Brain microvascular endothelial cell (primary cell): Measurements from ENCODE around the gene SMARCC1.

Source experiments
- DNase-seq: peaks from one replicate; pipeline ENCODE4 v3.0.0-alpha.2; 2020
- H3K27ac ChIP-seq: fragments of 250-450 bp; sonication (Bioruptor Pico); 2 replicates; pipeline ENCODE4 v1.5.1; 2020; ENCODE audit warnings: mild to moderate bottlenecking, moderate library complexity
- H3K27me3 ChIP-seq: fragments of 250-450 bp; sonication (Bioruptor Pico); replicated peaks from 2 replicates; pipeline ENCODE4 v1.5.1; 2020; ENCODE audit warnings: mild to moderate bottlenecking
- H3K36me3 ChIP-seq: fragments of 250-450 bp; sonication (Bioruptor Pico); replicated peaks from 2 replicates; pipeline ENCODE4 v1.5.1; 2020; ENCODE audit warnings: mild to moderate bottlenecking
- H3K4me3 ChIP-seq: 2 replicates; pipeline ENCODE4 v1.5.1; 2011; ENCODE audit warnings: low read depth, mild to moderate bottlenecking, control low read depth, low read length, moderate library complexity
- CTCF ChIP-seq: IDR thresholded peaks from 2 replicates; pipeline ENCODE4 v1.5.1; 2011; ENCODE audit warnings: low read depth, mild to moderate bottlenecking, moderate library complexity, low read length, control low read depth, inconsistent platforms; ENCODE audit errors: missing control alignments
- in situ Hi-C: cut with HindIII; loops from 2 replicates; pipeline ENCODE4 v1.10.0; 2017; ENCODE audit warnings: low sequenced_read_pairs, low pct_ligation_motif_present

SMARCC1 gene

GRCh38 chr3:47780741-47781684, 680 bp downstream of the SMARCC1 start:
- H3K27me3 ChIP-seq: no peaks in the 10 kb centered on the region
- H3K36me3 ChIP-seq: no peaks in the 10 kb centered on the region
- peak overlapping the region; percentile 92 for H3K4me3 ChIP-seq
- peak overlapping the region; percentile 97 for H3K27ac ChIP-seq
- no peak for TF ChIP-seq CTCF
- in situ Hi-C loops: no loop called here
- DNase-seq: peak; percentile 16

GRCh38 chr3:47778746-47779145, 2.9 kb downstream of the SMARCC1 start:
- H3K36me3 ChIP-seq: no peaks in the 10 kb centered on the region
- no peak for TF ChIP-seq CTCF
- no peaks in the 10 kb centered on the region for H3K27me3 ChIP-seq
- H3K27ac ChIP-seq: no peak overlapping the region
- H3K4me3 ChIP-seq: no peak overlapping the region
- no peak for DNase-seq
- in situ Hi-C loops: no loop called here

- TF ChIP-seq CTCF: no peak
- no peak overlapping the region for H3K4me3 ChIP-seq
- no peaks in the 10 kb centered on the region for H3K27me3 ChIP-seq
- no peak overlapping the region for H3K27ac ChIP-seq
- no peak for DNase-seq
- peaks cover 17% of the 10 kb centered on the region for H3K36me3 ChIP-seq
- in situ Hi-C loops: no loop called here
Observed at GRCh38 chr3:47772788-47773187, 8.9 kb downstream of the SMARCC1 start.

- no peaks in the 10 kb centered on the region for H3K27me3 ChIP-seq
- no peak for TF ChIP-seq CTCF
- DNase-seq: no peak
- peaks cover 17% of the 10 kb centered on the region for H3K36me3 ChIP-seq
- in situ Hi-C loops: no loop called here
- no peak overlapping the region for H3K27ac ChIP-seq
- H3K4me3 ChIP-seq: no peak overlapping the region
Observed at GRCh38 chr3:47772047-47772446, 9.6 kb downstream of the SMARCC1 start.

- no peak for TF ChIP-seq CTCF
- Histone ChIP-seq H3K36me3 (peaks cover 16% of the 10 kb centered on the region), H3K27ac (no peak overlapping the region), H3K27me3 (no peaks in the 10 kb centered on the region), H3K4me3 (no peak overlapping the region)
- DNase-seq: no peak
- in situ Hi-C loops: no loop called here
Observed at GRCh38 chr3:47766186-47766585, 15.5 kb downstream of the SMARCC1 start.
